K562 (cell line): ENCODE data around the gene MBLAC2. TPM values are rescaled to one million over a fixed set of nuclear protein-coding genes. Genes with fewer than 3 reads are reported as not detected.

ENCODE experiments used
- ASH1L ChIP-seq: fragments of 450-650 bp; IDR thresholded peaks from 2 replicates; pipeline ENCODE4 v1.6.1; 2018; ENCODE audit warnings: borderline replicate concordance, mild to moderate bottlenecking, low read depth; ENCODE audit not compliant: partially characterized antibody
- FUS ChIP-seq: fragments of 200-400 bp; formaldehyde crosslinking; optimal IDR thresholded peaks from 2 replicates; pipeline ENCODE3; 2017; ENCODE audit warnings: low read depth, low read length
- KAT7 ChIP-seq: sonication (generic); formaldehyde crosslinking; IDR thresholded peaks from 2 replicates; pipeline ENCODE4 v1.8.0; 2022; ENCODE audit warnings: missing genetic modification reagents, mild to moderate bottlenecking, borderline replicate concordance
- NCOA2 ChIP-seq, 2 experiments: fragments of 450-650 bp; IDR thresholded peaks; 2 replicates each; pipeline ENCODE4 v1.6.1; 2018; ENCODE audit warnings: mild to moderate bottlenecking in 2 of 2, moderate library complexity in 1 of 2; ENCODE audit not compliant: partially characterized antibody in 2 of 2
- NEUROD1 ChIP-seq: fragments of 150-350 bp; IDR thresholded peaks from 2 replicates; pipeline ENCODE4 v1.6.1; 2014; ENCODE audit warnings: borderline replicate concordance, low read length, low read depth; ENCODE audit not compliant: partially characterized antibody
- NFRKB ChIP-seq: fragments of 450-650 bp; IDR thresholded peaks from 2 replicates; pipeline ENCODE4 v1.6.1; 2016; ENCODE audit warnings: low read depth
- RBM17 ChIP-seq: fragments of 200-400 bp; formaldehyde crosslinking; IDR thresholded peaks from 2 replicates; pipeline ENCODE4 v1.6.1; 2017; ENCODE audit warnings: low read depth, mild to moderate bottlenecking, low read length, borderline replicate concordance
- TGIF2 ChIP-seq: sonication (generic); formaldehyde crosslinking; IDR thresholded peaks from 2 replicates; pipeline ENCODE4 v1.8.1; 2022; ENCODE audit warnings: mild to moderate bottlenecking, missing genetic modification reagents, moderate library complexity
- ZFX ChIP-seq: sonication (generic); formaldehyde crosslinking; IDR thresholded peaks from 2 replicates; pipeline ENCODE4 v1.8.0; 2022; ENCODE audit warnings: mild to moderate bottlenecking, missing genetic modification reagents, moderate library complexity
- ZNF583 ChIP-seq: fragments of 250-450 bp; sonication (Bioruptor Pico); IDR thresholded peaks from 2 replicates; pipeline ENCODE4 v1.4.0; 2020
- polyA plus RNA-seq, 8 experiments: library from polyadenylated mRNA; depleted of rRNA in 4 of 8; stranded (reverse) in 5 of 8; unstranded in 3 of 8; fragments of >200 nt; fragmentation: Nextera tagmentation in 2 of 8; fragmentation: Illumina TruSeq in 1 of 8; extraction: Ambion mirVana in 2 of 8; extraction: Trizol in 1 of 8; gene quantifications; 2 replicates each; pipeline versions ENCODE4 v1.2.1 to v1.2.3, GENCODE V29; 2011 to 2014; ENCODE audit warnings: inconsistent platforms in 1 of 8, missing spikeins in 1 of 8
- total RNA-seq, 7 experiments: library from RNA; depleted of rRNA in 6 of 7; stranded (reverse); fragments of >200 nt in 6 of 7; fragmentation: Illumina TruSeq in 2 of 7; extraction: Trizol in 2 of 7; gene quantifications; 2 replicates each; pipeline versions ENCODE4 v1.2.1 to v1.2.3, GENCODE V29; 2011 to 2021; ENCODE audit warnings: low replicate concordance in 1 of 7
- TF ChIP-seq, protein P1 (sequence below), 2 experiments: fragments of 450-650 bp; formaldehyde crosslinking in 1 of 2; IDR thresholded peaks; 2 replicates each; pipeline versions ENCODE4 v1.4.0 to v1.6.1; 2014 to 2020; ENCODE audit warnings: mild to moderate bottlenecking in 2 of 2, borderline replicate concordance in 1 of 2, low read depth in 1 of 2
- TF ChIP-seq, protein P2 (sequence below): fragments of 250-450 bp; sonication (Bioruptor Pico); IDR thresholded peaks from 2 replicates; pipeline ENCODE4 v1.8.0; 2021; ENCODE audit warnings: mild to moderate bottlenecking, moderate library complexity
- TF ChIP-seq, protein P3 (sequence below): fragments of 450-650 bp; IDR thresholded peaks from 2 replicates; pipeline ENCODE4 v1.6.1; 2016; ENCODE audit warnings: mild to moderate bottlenecking

Gene MBLAC2
- total and polyA plus RNA-seq, 9 of the 15 experiments (the other 6 are each of a cell fraction or from before 2014, with no cell fraction given) = 2.4 to 13.1 (median 10.3) TPM

DNA sequence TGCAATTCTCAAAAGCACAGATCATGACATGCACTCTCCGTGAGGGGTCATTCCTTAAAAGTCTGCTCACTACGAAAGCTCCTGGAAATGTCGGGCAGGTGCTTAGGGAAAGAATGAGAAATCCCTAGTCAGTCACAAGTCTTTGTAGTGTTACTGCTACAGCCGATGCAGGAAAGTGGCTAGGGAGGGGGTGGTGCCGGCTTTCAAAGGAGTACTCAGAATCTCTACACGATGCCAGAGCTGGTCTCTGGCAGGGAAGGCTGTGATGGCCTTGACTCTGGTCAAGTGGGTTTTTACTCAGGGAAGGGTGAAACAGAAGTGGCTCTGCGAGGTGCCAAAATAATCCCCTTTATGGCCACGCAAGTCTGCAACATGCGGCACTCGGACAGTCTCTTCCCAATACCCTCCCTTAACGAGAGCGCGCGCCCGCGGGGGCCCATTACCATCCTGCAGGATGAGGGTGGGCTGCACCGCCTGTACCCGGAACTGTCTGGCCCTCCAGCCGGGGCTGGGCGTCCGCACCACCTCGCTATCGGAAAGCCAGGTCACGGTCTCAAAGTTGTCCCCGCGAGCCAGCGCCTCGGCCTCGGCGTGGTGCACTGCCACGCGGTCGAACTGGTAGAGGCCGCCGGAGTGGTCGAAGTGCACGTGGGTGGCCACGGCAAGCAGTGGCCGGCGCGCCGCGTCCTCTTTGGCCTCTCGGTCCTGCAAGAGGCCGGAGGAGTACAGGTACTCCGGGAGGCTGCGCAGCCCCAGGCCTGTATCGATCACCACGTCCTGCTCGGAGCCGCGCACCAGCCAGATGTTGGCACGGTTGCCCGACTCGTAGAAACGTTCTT, 956 bp downstream of the MBLAC2 start (continued):
- TF ChIP-seq, protein P1, sequence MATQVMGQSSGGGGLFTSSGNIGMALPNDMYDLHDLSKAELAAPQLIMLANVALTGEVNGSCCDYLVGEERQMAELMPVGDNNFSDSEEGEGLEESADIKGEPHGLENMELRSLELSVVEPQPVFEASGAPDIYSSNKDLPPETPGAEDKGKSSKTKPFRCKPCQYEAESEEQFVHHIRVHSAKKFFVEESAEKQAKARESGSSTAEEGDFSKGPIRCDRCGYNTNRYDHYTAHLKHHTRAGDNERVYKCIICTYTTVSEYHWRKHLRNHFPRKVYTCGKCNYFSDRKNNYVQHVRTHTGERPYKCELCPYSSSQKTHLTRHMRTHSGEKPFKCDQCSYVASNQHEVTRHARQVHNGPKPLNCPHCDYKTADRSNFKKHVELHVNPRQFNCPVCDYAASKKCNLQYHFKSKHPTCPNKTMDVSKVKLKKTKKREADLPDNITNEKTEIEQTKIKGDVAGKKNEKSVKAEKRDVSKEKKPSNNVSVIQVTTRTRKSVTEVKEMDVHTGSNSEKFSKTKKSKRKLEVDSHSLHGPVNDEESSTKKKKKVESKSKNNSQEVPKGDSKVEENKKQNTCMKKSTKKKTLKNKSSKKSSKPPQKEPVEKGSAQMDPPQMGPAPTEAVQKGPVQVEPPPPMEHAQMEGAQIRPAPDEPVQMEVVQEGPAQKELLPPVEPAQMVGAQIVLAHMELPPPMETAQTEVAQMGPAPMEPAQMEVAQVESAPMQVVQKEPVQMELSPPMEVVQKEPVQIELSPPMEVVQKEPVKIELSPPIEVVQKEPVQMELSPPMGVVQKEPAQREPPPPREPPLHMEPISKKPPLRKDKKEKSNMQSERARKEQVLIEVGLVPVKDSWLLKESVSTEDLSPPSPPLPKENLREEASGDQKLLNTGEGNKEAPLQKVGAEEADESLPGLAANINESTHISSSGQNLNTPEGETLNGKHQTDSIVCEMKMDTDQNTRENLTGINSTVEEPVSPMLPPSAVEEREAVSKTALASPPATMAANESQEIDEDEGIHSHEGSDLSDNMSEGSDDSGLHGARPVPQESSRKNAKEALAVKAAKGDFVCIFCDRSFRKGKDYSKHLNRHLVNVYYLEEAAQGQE (IDR thresholded peaks at IDR 0.05; ENCODE audit: borderline replicate concordance) = peak; percentile 35; the same call in 1 of the 2 replicates
- TF ChIP-seq, protein P1 (CRISPR knock-in tag; IDR thresholded peaks at IDR 0.05; ENCODE audit: low read depth) = peak; percentile 16; the same call in 1 of the 2 replicates
- TF ChIP-seq KAT7 (CRISPR knock-in tag) (no peak), RBM17 (no peak), FUS (no peak), NCOA2 (IDR thresholded peaks at IDR 0.05; ENCODE audit: partially characterized antibody in 2 of 2) (no peak), NFRKB (no peak), NEUROD1 (no peak), ZNF583 (CRISPR knock-in tag) (no peak), TGIF2 (CRISPR knock-in tag) (peak; percentile 24; the same call in 1 of the 2 replicates), ASH1L (peak; percentile 32), ZFX (CRISPR knock-in tag) (peak; percentile 92)
- TF ChIP-seq, protein P2, sequence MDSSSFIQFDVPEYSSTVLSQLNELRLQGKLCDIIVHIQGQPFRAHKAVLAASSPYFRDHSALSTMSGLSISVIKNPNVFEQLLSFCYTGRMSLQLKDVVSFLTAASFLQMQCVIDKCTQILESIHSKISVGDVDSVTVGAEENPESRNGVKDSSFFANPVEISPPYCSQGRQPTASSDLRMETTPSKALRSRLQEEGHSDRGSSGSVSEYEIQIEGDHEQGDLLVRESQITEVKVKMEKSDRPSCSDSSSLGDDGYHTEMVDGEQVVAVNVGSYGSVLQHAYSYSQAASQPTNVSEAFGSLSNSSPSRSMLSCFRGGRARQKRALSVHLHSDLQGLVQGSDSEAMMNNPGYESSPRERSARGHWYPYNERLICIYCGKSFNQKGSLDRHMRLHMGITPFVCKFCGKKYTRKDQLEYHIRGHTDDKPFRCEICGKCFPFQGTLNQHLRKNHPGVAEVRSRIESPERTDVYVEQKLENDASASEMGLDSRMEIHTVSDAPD = no peak
- TF ChIP-seq, protein P3, sequence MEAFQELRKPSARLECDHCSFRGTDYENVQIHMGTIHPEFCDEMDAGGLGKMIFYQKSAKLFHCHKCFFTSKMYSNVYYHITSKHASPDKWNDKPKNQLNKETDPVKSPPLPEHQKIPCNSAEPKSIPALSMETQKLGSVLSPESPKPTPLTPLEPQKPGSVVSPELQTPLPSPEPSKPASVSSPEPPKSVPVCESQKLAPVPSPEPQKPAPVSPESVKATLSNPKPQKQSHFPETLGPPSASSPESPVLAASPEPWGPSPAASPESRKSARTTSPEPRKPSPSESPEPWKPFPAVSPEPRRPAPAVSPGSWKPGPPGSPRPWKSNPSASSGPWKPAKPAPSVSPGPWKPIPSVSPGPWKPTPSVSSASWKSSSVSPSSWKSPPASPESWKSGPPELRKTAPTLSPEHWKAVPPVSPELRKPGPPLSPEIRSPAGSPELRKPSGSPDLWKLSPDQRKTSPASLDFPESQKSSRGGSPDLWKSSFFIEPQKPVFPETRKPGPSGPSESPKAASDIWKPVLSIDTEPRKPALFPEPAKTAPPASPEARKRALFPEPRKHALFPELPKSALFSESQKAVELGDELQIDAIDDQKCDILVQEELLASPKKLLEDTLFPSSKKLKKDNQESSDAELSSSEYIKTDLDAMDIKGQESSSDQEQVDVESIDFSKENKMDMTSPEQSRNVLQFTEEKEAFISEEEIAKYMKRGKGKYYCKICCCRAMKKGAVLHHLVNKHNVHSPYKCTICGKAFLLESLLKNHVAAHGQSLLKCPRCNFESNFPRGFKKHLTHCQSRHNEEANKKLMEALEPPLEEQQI = no peak
